ENCODE results near the gene ADGRG7. TPM values are rescaled to one million over a fixed set of nuclear protein-coding genes. Genes with fewer than 3 reads are reported as not detected.
A peak's percentile ranks its signal among the peaks of the same experiment; 100 is the strongest.

Gene ADGRG7, protein sequence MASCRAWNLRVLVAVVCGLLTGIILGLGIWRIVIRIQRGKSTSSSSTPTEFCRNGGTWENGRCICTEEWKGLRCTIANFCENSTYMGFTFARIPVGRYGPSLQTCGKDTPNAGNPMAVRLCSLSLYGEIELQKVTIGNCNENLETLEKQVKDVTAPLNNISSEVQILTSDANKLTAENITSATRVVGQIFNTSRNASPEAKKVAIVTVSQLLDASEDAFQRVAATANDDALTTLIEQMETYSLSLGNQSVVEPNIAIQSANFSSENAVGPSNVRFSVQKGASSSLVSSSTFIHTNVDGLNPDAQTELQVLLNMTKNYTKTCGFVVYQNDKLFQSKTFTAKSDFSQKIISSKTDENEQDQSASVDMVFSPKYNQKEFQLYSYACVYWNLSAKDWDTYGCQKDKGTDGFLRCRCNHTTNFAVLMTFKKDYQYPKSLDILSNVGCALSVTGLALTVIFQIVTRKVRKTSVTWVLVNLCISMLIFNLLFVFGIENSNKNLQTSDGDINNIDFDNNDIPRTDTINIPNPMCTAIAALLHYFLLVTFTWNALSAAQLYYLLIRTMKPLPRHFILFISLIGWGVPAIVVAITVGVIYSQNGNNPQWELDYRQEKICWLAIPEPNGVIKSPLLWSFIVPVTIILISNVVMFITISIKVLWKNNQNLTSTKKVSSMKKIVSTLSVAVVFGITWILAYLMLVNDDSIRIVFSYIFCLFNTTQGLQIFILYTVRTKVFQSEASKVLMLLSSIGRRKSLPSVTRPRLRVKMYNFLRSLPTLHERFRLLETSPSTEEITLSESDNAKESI
- polyA plus RNA-seq (2013): not detected in 2 replicates

- Histone ChIP-seq H3K79me2 (ENCODE audit: control insufficient read depth, insufficient read depth, low read length, poor library complexity) (no peaks in the 10 kb centered on the region), H2AK5ac (ENCODE audit: low read length) (no peak within 1 kb of the TSS), H3K9me3 (ENCODE audit: insufficient read depth, low read depth, low read length) (peaks cover 1% of the 10 kb centered on the region), H3K23ac (ENCODE audit: low read length) (no peak within 1 kb of the TSS), H4K12ac (ENCODE audit: low read depth, low read length) (no peak within 1 kb of the TSS), H3K4me2 (ENCODE audit: low read length) (no peak within 1 kb of the TSS), H3K4ac (ENCODE audit: low read depth, low read length) (no peak within 1 kb of the TSS), H2AFZ (ENCODE audit: insufficient read depth, low read length, poor library complexity) (no peak within 1 kb of the TSS), H3K27ac (ENCODE audit: low read depth, low read length) (no peak within 1 kb of the TSS), H2BK12ac (ENCODE audit: low read length) (no peak within 1 kb of the TSS), H3K9ac (ENCODE audit: low read length) (no peak within 1 kb of the TSS), H3K18ac (ENCODE audit: low read length) (no peak within 1 kb of the TSS), H4K91ac (ENCODE audit: low read depth, low read length) (no peak within 1 kb of the TSS), H2BK5ac (ENCODE audit: low read depth, low read length, poor library complexity) (no peak within 1 kb of the TSS), H3K4me1 (ENCODE audit: control insufficient read depth in 1 of 2, insufficient read depth in 2 of 2, low read length in 2 of 2) (no peaks in the 10 kb centered on the region), H3K36me3 (ENCODE audit: control insufficient read depth in 1 of 2, insufficient read depth in 2 of 2, low read length in 2 of 2) (no peaks in the 10 kb centered on the region), H3K79me1 (ENCODE audit: low read length) (no peaks in the 10 kb centered on the region), H3K4me3 (ENCODE audit: low read depth, low read length) (no peak within 1 kb of the TSS), H2BK120ac (ENCODE audit: insufficient read depth, low read length, poor library complexity) (no peak within 1 kb of the TSS), H4K8ac (ENCODE audit: low read depth, low read length) (no peak within 1 kb of the TSS), H3K27me3 (ENCODE audit: insufficient read depth, low read length) (no peaks in the 10 kb centered on the region), H3K14ac (ENCODE audit: low read length) (no peak within 1 kb of the TSS)
- WGBS (ENCODE audit: extremely low coverage, insufficient coverage, insufficient read length): no CpG with 5 or more reads among the region's 2 CpGs
- DNase-seq: no peak
Observed at GRCh38 chr3:100609305-100609704, at the start of gene ADGRG7. ADGRG7 (plus strand) TSS chr3:100609601; CDS start chr3:100609857, 256 bp downstream.

DNA sequence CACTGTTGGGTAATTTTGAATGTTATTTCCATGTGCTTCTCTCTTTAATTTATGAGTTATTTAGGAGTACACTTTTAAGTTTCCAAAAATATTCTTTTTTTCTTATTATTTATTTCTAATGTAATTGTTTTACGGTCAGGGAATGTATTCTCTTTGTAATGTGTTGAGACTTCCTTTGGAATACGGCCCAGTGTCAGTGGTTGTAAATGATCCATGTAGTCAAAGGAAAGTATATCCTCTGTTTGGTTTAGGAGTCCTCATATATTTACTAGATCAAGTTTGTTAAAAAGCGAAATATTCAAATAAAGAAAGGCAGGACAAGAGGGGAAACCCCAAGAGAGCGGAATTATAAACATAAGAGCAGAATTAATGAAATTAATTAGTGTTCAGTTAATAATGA is 49.0 kb upstream of the ADGRG7 start:
- H3K14ac ChIP-seq (ENCODE audit: low read length): no peak overlapping the region
- H3K27me3 ChIP-seq (ENCODE audit: insufficient read depth, low read length): no peaks in the 10 kb centered on the region
- H2AFZ ChIP-seq (ENCODE audit: insufficient read depth, low read length, poor library complexity): no peak overlapping the region
- no peak overlapping the region for H3K27ac ChIP-seq (ENCODE audit: low read depth, low read length)
- no peak overlapping the region for H2AK5ac ChIP-seq (ENCODE audit: low read length)
- no peaks in the 10 kb centered on the region for H3K36me3 ChIP-seq (ENCODE audit: control insufficient read depth in 1 of 2, insufficient read depth in 2 of 2, low read length in 2 of 2)
- no peaks in the 10 kb centered on the region for H3K79me2 ChIP-seq (ENCODE audit: control insufficient read depth, insufficient read depth, low read length, poor library complexity)
- no peak overlapping the region for H3K9ac ChIP-seq (ENCODE audit: low read length)
- no peak overlapping the region for H3K23ac ChIP-seq (ENCODE audit: low read length)
- H4K8ac ChIP-seq (ENCODE audit: low read depth, low read length): no peak overlapping the region
- no peak overlapping the region for H2BK12ac ChIP-seq (ENCODE audit: low read length)
- no peak overlapping the region for H3K4me2 ChIP-seq (ENCODE audit: low read length)
- no peaks in the 10 kb centered on the region for H3K4me1 ChIP-seq (ENCODE audit: control insufficient read depth in 1 of 2, insufficient read depth in 2 of 2, low read length in 2 of 2)
- DNase-seq: no peak
- H2BK120ac ChIP-seq (ENCODE audit: insufficient read depth, low read length, poor library complexity): no peak overlapping the region
- H3K4ac ChIP-seq (ENCODE audit: low read depth, low read length): no peak overlapping the region
- no peak overlapping the region for H4K91ac ChIP-seq (ENCODE audit: low read depth, low read length)
- H2BK5ac ChIP-seq (ENCODE audit: low read depth, low read length, poor library complexity): no peak overlapping the region
- no peaks in the 10 kb centered on the region for H3K9me3 ChIP-seq (ENCODE audit: insufficient read depth, low read depth, low read length)
- H3K18ac ChIP-seq (ENCODE audit: low read length): no peak overlapping the region
- no peak overlapping the region for H4K12ac ChIP-seq (ENCODE audit: low read depth, low read length)
- no CpG with 5 or more reads among the region's 4 CpGs for WGBS (ENCODE audit: extremely low coverage, insufficient coverage, insufficient read length)
- no peak overlapping the region for H3K4me3 ChIP-seq (ENCODE audit: low read depth, low read length)
- H3K79me1 ChIP-seq (ENCODE audit: low read length): peaks cover 3% of the 10 kb centered on the region

GRCh38 chr3:100561459-100562158 is 47.8 kb upstream of the ADGRG7 start:
- Histone ChIP-seq H2AK5ac (ENCODE audit: low read length) (no peak overlapping the region), H4K12ac (ENCODE audit: low read depth, low read length) (no peak overlapping the region), H3K27me3 (ENCODE audit: insufficient read depth, low read length) (no peaks in the 10 kb centered on the region), H3K4me3 (ENCODE audit: low read depth, low read length) (no peak overlapping the region), H3K27ac (ENCODE audit: low read depth, low read length) (no peak overlapping the region), H4K91ac (ENCODE audit: low read depth, low read length) (no peak overlapping the region), H3K4me2 (ENCODE audit: low read length) (no peak overlapping the region), H2BK12ac (ENCODE audit: low read length) (no peak overlapping the region), H3K4ac (ENCODE audit: low read depth, low read length) (no peak overlapping the region), H3K9ac (ENCODE audit: low read length) (no peak overlapping the region), H2BK120ac (ENCODE audit: insufficient read depth, low read length, poor library complexity) (no peak overlapping the region), H3K23ac (ENCODE audit: low read length) (no peak overlapping the region), H3K36me3 (ENCODE audit: control insufficient read depth in 1 of 2, insufficient read depth in 2 of 2, low read length in 2 of 2) (no peaks in the 10 kb centered on the region), H4K8ac (ENCODE audit: low read depth, low read length) (no peak overlapping the region), H2AFZ (ENCODE audit: insufficient read depth, low read length, poor library complexity) (no peak overlapping the region), H2BK5ac (ENCODE audit: low read depth, low read length, poor library complexity) (no peak overlapping the region), H3K18ac (ENCODE audit: low read length) (no peak overlapping the region), H3K9me3 (ENCODE audit: insufficient read depth, low read depth, low read length) (no peaks in the 10 kb centered on the region), H3K79me1 (ENCODE audit: low read length) (peaks cover 3% of the 10 kb centered on the region), H3K79me2 (ENCODE audit: control insufficient read depth, insufficient read depth, low read length, poor library complexity) (no peaks in the 10 kb centered on the region), H3K4me1 (ENCODE audit: control insufficient read depth in 1 of 2, insufficient read depth in 2 of 2, low read length in 2 of 2) (no peaks in the 10 kb centered on the region), H3K14ac (ENCODE audit: low read length) (no peak overlapping the region)
- no CpG with 5 or more reads among the region's 7 CpGs for WGBS (ENCODE audit: extremely low coverage, insufficient coverage, insufficient read length)
- peak in 1 of 2 donors; percentile 12 for DNase-seq

- Histone ChIP-seq H2AFZ (ENCODE audit: insufficient read depth, low read length, poor library complexity) (no peak overlapping the region), H3K9ac (ENCODE audit: low read length) (no peak overlapping the region), H3K4me1 (ENCODE audit: control insufficient read depth in 1 of 2, insufficient read depth in 2 of 2, low read length in 2 of 2) (no peaks in the 10 kb centered on the region), H3K9me3 (ENCODE audit: insufficient read depth, low read depth, low read length) (no peaks in the 10 kb centered on the region), H2AK5ac (ENCODE audit: low read length) (no peak overlapping the region), H3K27ac (ENCODE audit: low read depth, low read length) (no peak overlapping the region), H4K8ac (ENCODE audit: low read depth, low read length) (no peak overlapping the region), H4K12ac (ENCODE audit: low read depth, low read length) (no peak overlapping the region), H3K18ac (ENCODE audit: low read length) (no peak overlapping the region), H4K91ac (ENCODE audit: low read depth, low read length) (no peak overlapping the region), H3K4ac (ENCODE audit: low read depth, low read length) (no peak overlapping the region), H3K14ac (ENCODE audit: low read length) (no peak overlapping the region), H3K79me1 (ENCODE audit: low read length) (peaks cover 3% of the 10 kb centered on the region), H3K4me3 (ENCODE audit: low read depth, low read length) (no peak overlapping the region), H2BK12ac (ENCODE audit: low read length) (no peak overlapping the region), H2BK120ac (ENCODE audit: insufficient read depth, low read length, poor library complexity) (no peak overlapping the region), H2BK5ac (ENCODE audit: low read depth, low read length, poor library complexity) (no peak overlapping the region), H3K4me2 (ENCODE audit: low read length) (no peak overlapping the region), H3K79me2 (ENCODE audit: control insufficient read depth, insufficient read depth, low read length, poor library complexity) (no peaks in the 10 kb centered on the region), H3K23ac (ENCODE audit: low read length) (no peak overlapping the region), H3K27me3 (ENCODE audit: insufficient read depth, low read length) (no peaks in the 10 kb centered on the region), H3K36me3 (ENCODE audit: control insufficient read depth in 1 of 2, insufficient read depth in 2 of 2, low read length in 2 of 2) (no peaks in the 10 kb centered on the region)
- WGBS (ENCODE audit: extremely low coverage, insufficient coverage, insufficient read length): 100% methylated on average over 1 of the region's 4 CpGs
- DNase-seq: no peak
Observed at GRCh38 chr3:100562224-100562857, 47.1 kb upstream of the ADGRG7 start.
